KBM-7 (cell line): ENCODE measurements around the gene MTREX.
A peak's percentile ranks its signal among the peaks of the same experiment; 100 is the strongest.

Experiments used
- DNase-seq: peaks from one replicate; pipeline ENCODE4 v3.0.0-alpha.2; 2015
- in situ Hi-C: fragments of 300-500 bp; cut with MboI; formaldehyde crosslinking; loops from 2 replicates; pipeline ENCODE4 v1.14.3; 2020; ENCODE audit warnings: low sequenced_read_pairs, low pct_unique_long_range_greater_than_20kb, mixed read lengths

The MTREX gene

DNA sequence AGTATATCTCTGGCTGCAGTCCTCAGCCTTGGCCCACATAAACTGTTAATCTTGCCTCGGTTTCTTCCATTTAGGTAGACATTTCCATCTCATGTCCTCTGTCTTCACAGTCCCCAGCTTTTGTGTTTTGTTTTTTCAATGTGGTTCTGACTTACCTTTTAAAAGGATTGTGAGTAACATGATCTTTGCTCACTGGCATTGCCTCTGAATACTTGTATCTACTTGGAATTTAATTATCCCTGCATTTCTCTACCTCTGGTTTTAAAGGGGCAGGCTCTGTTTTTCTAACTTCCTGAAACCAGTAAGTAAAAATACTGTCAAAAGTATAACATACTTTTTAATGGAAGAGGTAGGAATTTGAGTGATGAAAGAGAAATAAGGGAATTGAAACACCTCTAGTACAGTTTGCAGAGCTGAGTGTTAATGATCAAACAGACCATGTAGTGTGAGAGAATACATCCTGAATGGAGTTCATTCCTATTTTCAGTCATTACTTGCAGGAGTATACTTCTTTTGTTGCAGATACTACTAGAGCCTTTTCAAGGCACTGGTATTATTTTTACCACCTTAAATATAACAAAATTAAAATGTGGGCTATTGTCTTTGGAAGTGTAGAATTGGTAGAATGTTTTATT is 62.6 kb downstream of the MTREX start:
- no peak for DNase-seq
- in situ Hi-C loops = no loop called here

DNA sequence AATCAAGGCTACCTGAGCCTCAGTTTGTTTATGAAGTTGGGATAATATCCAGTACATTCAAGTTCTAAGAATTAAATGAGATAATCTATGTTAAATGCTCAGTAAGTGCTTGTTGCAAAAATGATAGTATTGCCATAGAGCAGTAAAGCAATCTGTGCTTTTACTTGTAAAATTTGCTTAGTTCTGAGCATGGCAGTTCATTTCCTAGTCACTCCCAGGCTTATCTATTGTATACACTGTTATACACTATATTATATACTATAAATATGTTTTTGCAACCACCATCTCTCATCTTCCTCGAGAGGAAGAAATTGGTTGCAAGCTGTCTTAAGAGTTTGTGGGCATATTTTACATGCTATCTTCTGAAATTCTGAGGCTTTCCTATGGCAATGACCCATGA is 63.4 kb downstream of the MTREX start:
- no peak for DNase-seq
- in situ Hi-C loops = no loop called here

DNA sequence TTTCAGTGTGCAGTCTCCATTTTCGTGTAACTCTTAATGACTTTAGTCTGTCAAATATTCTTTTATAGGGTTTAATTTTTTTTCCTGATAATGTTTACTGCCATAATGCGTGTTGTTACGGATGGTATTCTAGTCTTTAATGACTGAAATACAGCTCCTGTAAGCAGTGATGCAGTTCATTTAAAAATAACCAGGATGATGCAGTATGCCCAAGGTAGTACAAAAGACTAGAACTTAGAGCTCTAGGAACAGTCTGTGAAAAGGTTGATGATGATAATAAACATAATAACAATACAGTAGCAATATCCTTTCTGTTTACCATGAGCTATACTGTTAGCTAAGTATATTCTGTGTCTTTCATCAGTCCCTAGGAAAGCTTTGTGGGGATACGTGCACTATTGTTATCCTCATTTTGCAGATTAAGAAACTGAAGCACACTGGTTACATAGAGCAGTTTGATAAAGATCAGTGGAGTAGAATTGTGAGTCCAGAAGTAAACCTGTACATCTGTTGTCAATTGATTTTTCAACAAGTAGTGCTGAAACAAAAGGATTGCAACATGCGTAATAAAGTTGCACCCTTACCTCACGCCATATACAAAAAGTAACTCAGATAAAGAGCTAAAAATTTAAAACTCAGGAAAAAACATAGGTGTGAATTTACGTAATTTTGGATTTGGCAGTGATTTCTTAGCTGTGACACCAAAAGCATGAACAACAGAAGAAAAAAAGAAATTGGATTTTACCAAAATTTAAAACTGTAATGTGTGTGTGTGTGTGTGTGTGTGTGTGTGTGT is 64.5 kb downstream of the MTREX start:
- no peak for DNase-seq
- in situ Hi-C loops = no loop called here

DNA sequence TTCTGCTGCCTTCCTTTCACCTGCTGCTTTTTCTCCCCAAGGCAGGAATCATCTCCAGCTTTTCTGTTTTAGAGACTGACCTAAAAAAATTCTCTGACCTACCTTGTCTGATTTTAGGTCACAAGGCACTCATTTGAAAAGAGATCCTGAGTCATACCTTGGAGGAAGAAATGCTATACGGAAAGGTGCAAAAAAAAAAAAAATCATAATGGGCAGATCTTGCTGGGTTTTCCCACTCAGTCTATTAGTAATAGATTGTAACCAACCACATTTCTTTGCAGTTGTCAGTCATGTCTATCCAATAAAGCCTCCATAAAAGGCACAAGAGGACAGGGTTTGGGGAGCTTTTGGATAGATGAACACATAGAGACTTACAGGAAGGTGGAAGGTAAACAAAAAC is 70.0 kb downstream of the MTREX start:
- DNase-seq = no peak
- in situ Hi-C loops = no loop called here

DNA sequence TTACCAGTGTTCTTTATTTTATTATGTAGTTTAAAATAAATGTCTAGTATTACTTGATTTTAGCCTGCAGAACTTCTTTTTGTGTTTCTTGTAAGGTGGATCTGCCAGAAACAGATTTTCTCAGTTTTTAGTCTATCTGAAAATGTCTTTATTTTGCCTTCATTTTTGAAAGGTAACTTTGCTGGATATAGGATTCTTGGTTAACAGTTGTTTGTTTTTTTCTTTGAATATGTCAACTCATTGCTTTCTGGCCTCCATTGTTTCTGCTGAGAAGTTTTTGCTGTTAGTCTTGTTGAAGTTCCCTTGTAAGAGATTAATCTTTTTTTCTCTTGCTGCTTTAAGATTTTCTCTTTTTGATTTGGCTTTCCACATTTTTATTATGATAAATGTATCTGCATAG is 75.5 kb downstream of the MTREX start:
- DNase-seq = no peak
- in situ Hi-C loops = no loop called here

DNA sequence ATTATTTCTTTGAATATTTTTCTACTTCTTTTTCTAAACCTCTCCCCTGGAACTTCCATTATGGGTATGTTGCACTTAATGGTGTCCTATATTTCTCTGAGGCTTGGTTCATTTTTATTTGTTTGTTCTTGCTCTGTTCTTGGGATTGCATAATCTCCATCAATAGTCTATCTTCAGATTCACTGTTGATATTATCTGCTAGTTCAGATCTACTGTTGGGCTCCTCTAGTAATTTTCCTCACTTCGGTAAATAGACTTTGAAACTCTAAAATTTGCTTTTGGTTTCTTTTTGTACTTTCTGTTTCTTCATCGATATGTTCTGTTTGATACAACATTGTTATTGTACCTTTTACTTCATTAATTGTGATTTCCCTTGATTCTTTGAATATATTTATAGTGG is 76.3 kb downstream of the MTREX start:
- no peak for DNase-seq
- in situ Hi-C loops = no loop called here

DNA sequence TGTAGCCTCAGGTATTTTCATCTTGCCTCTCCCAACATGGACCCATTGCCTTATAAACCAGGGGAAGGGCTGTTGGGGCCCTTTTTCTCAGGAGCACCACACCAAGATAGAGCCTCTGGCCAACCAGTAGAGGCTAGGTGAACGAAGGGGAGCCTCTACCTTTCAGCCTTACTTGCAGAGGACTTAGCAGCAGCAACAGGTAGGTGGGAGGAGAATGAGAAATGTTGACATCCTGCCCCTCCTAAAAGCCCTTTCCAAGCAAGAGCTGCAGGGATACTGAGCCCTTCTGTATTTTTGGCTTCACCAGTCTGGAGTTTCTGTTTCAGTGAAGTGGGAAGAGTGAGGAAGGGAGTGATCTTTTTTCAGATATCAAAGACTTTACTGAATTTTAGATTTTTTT is 77.4 kb downstream of the MTREX start:
- DNase-seq = no peak
- in situ Hi-C loops = no loop called here

DNA sequence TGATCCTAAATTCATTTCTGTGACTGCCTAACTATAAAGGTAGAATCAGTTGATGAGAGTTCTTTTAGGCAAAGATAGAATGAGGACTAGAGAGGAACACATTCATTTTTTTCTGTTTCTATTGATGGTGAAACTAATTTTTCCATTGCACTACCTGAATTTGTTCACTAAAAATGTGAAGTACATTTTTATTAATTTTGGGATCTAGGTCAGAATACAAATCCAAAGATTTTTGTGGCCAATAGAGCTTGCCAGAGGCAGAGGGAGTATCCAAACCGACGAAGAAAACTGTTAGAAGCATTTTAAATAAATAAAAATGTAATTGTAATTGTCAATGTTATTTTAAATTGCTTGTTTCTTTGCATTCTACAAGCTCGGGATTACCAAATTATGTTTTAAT is 78.1 kb downstream of the MTREX start:
- no peak for DNase-seq
- in situ Hi-C loops = no loop called here

DNA sequence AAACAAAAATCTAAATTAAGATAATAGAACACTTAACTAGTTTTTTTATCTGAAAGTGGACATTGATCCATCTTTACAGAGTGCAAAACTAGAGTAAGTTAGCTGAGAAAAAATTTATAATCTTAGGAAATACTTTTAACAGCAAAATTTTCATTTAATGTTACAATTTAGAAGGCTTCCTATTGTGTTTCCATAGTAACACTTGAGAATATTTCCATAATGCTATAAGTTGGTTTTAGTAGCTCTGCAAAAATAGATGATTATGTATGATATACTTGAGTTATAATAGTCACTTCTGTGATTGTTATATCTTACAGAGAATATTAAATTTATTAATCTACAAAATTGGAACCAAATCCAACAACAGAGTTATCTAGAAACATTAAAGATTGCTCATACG is 78.6 kb downstream of the MTREX start:
- DNase-seq = no peak
- in situ Hi-C loops = no loop called here

DNA sequence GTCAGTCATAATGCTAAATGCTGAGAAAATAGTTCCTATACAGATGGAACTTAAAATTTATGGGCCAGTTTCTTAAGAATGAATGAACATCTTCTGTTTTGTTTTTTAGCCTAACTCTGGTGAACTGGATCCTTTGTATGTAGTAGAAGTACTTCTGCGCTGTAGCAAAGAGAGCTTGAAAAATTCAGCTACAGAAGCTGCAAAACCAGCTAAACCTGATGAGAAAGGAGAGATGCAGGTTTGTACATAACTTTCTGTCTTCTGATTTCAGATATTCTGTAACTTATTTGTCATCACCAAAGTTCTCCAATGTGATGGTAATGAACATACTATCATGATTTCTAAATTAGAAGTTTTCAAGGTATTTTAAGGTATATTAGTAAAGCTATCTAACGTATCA is 80.1 kb downstream of the MTREX start:
- DNase-seq = no peak

DNA sequence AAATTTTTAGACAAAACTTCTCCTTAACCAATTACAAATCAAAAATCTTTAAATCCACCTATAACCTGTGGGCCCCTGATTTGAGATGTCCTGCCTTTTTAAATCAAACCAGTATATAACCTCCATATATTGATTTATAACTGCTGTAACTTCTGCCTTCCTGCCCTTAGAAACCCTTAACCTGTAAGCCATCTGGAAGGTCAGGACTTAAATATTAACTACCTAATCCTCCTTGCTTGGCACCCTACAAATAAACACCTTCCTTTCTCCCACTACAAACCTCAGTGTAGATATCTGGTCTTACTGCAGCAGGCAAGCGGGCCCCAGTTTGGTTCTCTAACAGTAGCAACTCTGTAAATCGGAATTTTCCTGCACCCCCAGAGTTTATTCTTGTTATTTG is 83.9 kb downstream of the MTREX start:
- in situ Hi-C loops = no loop called here
- no peak for DNase-seq

More for the DNA sequence above, 80.1 kb downstream of the MTREX start:
- in situ Hi-C loops = no loop called here

DNA sequence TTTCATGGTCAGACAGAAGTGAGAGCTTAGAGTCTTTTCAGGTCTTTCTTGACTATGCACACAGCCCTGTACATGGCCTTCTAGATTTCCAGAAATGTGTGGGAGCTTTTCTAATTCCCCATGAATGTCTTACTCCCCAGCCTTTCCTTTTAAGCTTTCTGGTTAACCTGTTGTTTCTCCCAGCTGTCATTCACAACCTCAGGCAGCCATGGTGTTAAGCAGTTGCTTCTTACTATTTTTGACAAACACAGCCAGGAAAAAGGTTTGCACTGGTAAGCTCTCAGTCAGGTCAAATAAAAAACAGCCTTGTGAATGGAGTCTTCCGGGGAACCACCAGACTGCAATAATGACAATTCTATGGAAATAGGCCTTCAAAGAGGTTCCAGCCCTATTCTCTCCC is 84.9 kb downstream of the MTREX start:
- DNase-seq = no peak
- in situ Hi-C loops = no loop called here

DNA sequence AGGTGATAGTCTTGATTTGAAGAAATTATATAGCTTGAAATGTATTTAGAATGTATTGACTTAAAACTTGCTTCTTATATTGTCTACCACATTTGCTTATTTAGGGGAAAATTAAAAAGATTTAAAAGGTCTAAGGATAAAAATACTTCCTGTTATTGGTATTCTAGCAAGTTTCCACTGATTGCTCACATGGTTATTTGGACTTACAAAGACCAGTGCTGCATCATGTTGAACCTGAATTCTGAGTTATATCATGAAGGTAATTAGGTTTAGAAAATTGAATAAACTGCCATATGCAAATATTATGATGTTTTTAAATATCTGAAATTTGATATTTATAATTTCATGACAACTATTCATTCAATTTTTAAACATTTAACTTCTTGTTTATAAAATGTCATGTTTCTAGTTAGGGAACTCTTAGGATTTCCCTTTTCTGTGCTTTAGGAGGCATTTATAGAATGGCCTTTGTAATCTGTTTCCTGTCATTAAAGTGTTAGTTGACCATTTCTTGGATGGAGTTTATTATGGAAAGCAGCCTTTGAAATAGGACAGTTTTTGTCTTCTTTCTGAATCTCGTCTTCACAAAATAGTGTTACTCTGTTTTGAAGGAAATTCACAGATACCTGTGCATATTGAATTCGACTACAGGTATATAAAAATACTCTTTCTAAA is 85.8 kb downstream of the MTREX start:
- DNase-seq = no peak
- in situ Hi-C loops = no loop called here

DNA sequence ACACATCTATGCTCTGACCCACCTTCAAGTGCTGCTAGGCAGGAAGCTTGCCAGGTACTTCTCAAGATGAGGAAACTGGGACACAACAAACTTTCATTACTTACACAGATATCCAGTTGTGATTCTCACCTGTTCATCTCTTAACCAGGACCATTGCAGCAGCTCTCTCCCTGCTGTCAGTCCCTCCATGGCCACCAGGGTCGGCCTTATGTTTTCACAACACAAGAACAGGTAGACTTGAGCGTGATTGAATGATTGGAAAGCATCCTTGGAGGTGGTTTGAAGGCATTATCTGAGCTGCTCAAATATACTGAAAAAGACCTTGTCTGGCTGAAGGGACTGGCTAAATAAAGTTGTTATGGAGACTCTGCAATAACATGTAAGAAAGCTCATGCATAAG is 94.4 kb downstream of the MTREX start:
- DNase-seq = no peak
- in situ Hi-C loops = no loop called here

DNA sequence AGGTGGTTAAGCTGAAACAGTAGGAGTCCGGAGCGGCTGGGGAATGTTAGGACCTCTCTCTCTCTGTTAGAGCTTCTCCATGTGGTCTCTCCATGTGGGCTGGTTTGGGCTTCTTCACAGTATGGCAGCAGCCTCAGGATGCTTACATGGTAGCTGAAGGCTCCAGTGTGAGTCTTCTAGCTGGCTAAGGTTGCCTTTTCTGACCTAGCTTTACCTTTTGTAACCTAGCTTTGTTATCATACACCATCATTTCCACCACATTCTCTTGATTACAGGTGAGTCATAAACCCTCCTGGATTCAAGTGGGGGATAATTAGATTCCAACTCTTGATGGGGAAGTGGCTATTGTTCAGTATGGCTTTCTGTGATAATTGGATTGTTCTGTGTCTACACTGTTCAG is 98.5 kb downstream of the MTREX start:
- in situ Hi-C loops = no loop called here
- no peak for DNase-seq

DNA sequence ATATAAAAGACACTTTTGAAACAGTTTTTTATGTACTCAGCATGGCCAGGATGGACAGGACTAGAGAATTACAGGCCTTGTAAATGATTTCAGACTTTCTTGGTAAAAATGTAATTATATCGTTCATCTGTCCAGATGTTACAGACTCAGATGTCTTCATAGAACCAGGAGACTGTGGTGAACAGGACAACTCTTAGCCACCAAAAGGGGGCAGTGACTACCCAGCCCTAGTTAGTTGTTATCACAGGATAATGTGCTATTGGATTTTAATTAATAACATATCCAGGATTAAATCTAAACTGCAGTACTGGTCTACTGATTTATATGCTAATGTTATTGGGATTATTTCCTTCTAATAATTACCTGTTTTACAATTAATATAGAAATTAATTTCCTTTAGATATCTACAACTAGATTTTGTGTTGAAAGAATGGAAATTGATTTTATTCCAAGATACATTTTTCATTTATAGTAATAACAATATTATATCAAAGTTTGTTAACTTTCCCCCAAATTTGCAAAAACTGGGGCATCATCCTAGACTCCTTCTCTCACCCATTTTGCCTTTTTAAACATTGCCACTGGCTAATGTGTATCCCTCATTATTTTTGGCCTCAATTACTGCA is 99.4 kb downstream of the MTREX start:
- in situ Hi-C loops = no loop called here
- DNase-seq = no peak

DNA sequence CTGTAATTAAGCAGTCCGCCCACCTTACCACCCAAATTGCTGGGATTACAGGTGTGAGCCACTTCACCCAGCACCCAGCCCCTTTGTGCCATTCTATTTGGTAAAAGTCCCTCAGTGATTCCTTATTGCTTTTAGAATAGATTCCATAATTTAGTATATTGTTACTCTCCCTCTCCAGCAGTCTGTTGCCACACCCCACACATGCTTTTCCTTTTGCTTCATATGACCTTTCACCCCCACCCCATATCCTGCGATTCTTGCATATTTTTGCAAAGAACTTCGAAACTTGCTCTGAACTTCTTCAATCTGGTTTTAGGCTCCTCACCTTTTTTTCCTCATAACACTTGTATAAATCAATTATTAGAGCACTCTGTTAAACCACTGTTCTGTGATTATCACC is 100.2 kb downstream of the MTREX start:
- DNase-seq = no peak
- in situ Hi-C loops = no loop called here

DNA sequence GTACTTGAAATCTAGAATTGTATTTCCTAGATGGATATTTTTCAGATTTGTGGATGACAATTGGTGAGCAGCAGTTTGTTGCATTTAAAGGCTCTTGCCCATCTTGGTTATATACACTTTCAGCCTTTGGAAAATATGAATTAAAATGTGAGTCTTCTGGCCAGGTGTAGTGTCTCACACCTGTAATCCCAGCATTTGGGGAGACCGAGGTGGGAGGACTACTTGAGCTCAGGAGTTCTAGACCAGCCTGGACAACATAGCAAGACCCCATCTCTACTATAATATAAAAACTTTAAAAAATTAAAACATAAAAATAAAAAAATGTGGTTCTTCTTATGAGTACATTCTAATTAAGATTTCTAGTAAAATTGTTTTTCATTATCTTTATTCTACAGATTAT is 102.0 kb downstream of the MTREX start:
- no peak for DNase-seq
- in situ Hi-C loops = no loop called here

DNA sequence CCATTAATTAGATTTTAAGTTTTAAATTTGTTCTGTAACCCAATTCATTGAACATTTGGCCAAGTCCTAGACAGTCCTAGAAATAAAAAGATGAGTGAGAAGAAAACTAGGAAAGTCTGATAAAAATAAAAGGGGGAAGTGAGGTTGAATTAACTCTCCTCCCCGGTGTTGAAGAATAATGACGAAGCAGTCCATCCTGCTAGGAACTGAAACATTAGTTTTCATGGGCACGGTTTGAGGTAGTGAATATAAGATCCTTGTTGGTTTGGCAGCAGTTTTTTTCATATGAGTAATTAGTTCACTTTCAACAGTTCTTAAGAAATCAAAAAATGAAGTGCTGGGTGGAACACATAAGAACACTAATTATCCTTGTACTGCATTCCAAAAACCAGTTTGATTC is 103.1 kb downstream of the MTREX start:
- DNase-seq = peak; percentile 51
- in situ Hi-C loops = no loop called here

DNA sequence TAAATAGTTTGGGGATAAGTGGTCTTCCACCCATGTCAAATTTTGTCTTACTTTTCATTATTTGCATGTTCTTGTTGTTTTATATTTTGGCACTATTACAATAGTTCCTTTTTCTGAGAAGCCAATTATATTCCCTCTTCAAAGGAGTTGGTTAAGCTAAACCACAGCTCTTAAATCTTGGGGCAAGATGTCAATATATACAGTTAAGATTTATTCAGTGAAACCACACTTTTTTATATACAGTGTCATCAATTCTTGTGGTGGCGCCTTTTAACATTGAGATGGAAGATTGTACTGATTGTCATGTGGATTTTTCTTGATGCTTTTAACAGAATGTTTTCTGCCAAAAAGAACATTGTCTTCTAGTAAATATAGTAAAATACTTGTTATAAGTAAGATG is 104.1 kb downstream of the MTREX start:
- DNase-seq = peak; percentile 67
- in situ Hi-C loops = no loop called here
